ENCODE results near the gene CCL22.

DNA sequence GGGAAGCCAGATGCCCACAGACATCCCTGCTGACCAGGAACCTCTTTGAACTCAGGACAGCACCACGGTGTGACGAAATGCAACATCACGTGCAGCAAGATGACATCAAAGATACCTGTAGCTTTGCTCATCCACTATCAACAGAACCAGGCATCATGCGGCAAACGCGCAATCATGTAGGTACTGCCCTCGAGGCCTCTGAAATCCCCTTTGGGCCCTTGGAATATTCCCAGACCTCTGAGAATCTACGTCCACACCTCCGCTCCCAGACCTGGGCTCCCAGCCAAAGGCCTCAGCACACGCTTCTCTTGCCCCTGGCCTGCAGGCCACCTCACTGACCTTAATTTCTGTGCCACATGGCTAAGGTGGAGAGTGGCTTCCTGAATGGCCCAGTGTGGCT is 21.0 kb downstream of the CCL22 start:
- no peak for TF ChIP-seq POLR2A (IDR thresholded peaks at IDR 0.05)
- TF ChIP-seq, protein P1, sequence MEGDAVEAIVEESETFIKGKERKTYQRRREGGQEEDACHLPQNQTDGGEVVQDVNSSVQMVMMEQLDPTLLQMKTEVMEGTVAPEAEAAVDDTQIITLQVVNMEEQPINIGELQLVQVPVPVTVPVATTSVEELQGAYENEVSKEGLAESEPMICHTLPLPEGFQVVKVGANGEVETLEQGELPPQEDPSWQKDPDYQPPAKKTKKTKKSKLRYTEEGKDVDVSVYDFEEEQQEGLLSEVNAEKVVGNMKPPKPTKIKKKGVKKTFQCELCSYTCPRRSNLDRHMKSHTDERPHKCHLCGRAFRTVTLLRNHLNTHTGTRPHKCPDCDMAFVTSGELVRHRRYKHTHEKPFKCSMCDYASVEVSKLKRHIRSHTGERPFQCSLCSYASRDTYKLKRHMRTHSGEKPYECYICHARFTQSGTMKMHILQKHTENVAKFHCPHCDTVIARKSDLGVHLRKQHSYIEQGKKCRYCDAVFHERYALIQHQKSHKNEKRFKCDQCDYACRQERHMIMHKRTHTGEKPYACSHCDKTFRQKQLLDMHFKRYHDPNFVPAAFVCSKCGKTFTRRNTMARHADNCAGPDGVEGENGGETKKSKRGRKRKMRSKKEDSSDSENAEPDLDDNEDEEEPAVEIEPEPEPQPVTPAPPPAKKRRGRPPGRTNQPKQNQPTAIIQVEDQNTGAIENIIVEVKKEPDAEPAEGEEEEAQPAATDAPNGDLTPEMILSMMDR (IDR thresholded peaks at IDR 0.05): no peak

Data from adrenal gland (tissue), 5 donors.